ENCODE data around the gene MED29. TPM values are rescaled to one million over a fixed set of nuclear protein-coding genes. Genes with fewer than 3 reads are reported as not detected.
A peak's percentile ranks its signal among the peaks of the same experiment; 100 is the strongest.
"Not testable (repeated sequence)": the region's sequence is repeated elsewhere in the genome, so short reads cannot be mapped to it uniquely, and the experiment has no call there.

Gene MED29
- total and polyA plus RNA-seq, 5 experiments from 2014 or later = 48.1 to 71.4 (median 59.0) TPM

DNA sequence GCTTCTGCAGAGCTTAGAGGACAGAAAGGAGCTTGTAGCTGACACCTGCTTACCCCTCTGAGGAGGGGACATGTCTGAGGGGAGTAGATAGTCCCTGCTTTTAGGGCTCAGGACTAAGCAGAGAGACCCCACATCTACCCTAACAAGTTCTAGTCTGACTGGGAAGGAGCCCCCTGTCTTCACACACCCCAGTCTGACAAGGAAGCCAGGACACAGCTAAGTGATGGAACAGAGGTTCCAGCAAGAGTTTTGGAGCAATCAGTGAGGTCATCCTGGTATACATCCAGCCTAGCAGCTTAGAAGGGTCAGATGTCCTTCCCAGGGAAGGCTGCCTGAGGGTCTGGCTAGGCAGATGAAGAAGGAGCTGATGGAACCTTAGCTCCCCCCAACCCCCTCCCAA is 15.2 kb upstream of the MED29 start:
- H3K9me3 Mint-ChIP-seq = no peaks in the 10 kb centered on the region
- H3K4me1 Mint-ChIP-seq = peaks cover 0 to 11% (median 0%) of the 10 kb centered on the region in 4 donors
- POLR2A ChIA-PET = interaction anchor here (0.6 to 0.7 kb wide), 3 partner anchors 11 to 70 kb away, joined by 3 read pairs; partner anchors contain the start of gene SUPT5H
- ATAC-seq (no peak), DNase-seq (no peak)
- peaks cover 0 to 83% (median 19%) of the 10 kb centered on the region in 3 donors for H3K36me3 Mint-ChIP-seq
- no peak overlapping the region for H3K4me3 Mint-ChIP-seq
- no peaks in the 10 kb centered on the region for H3K27me3 Mint-ChIP-seq
- H3K27ac Mint-ChIP-seq = peak overlapping the region in 2 of 10 donors; percentile 38 to 63

DNA sequence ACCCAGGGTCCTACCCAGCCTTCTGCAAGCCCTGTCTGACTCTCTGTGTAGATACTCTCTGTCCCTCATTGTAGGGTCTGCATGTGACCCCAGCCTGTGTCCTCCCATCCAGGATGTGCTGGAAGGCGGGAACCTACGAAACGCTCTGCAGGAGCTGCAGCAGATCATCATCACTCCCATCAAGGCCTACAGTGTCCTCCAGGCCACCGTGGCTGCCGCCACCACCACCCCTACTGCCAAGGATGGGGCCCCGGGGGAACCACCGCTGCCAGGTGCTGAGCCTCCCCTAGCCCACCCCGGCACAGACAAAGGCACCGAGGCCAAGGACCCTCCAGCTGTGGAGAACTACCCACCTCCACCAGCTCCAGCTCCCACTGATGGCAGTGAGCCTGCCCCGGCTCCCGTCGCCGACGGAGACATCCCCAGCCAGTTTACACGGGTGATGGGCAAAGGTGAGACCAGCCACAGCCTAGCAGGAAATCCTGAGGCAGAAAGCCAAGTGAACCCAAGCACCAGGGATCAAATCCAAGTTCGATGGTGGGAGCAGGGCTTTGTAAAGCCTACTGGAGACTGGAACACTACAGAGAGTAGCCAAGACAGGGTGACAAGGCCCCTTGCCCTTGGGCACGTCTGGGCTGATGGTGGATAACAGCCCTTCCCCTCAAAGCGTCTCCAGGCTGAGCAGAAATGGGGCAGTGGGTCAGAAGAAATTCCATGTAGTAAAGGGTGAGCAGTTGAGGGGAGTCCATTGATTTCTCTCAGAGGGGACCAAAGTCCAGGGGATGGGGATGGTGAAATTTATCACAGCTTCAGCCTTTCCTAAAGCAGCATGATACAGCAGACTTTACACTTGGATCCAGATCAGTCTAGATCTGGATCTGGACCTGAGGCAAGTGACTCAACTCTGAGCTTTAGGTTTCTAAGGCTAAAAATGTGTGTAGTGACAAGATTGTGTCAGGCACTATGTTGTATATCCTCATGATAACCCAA is 13.5 kb upstream of the MED29 start:
- Mint-ChIP-seq H3K9me3 (no peaks in the 10 kb centered on the region), H3K27ac (peak overlapping the region in 1 of 10 donors; percentile 75), H3K4me3 (no peak overlapping the region), H3K27me3 (no peaks in the 10 kb centered on the region), H3K4me1 (peaks cover 0 to 7% (median 0%) of the 10 kb centered on the region in 4 donors), H3K36me3 (peaks cover 0 to 85% (median 18%) of the 10 kb centered on the region in 3 donors)
- DNase-seq (no peak), ATAC-seq (no peak)
- POLR2A ChIA-PET = no interaction called here

DNA sequence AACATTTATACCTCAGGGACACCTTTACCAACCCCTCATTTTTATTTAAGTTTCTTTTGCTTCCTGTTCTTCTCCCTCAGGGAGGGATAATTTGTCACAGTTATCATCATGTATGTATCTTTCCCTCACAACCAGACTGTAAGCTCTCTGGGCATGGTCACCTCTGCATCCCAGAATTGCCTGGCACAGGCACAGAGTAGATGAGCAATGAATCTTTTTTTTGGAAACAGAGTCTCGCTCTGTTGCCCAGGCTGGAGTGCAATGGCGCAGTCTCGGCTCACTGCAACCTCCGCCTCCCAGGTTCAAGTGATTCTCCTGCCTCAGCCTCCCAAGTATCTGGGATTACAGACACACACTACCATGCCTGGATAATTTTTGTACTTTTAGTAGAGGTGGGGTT is 11.8 kb upstream of the MED29 start:
- ATAC-seq, POLR2A ChIA-PET, H3K9me3 Mint-ChIP-seq, H3K4me1 Mint-ChIP-seq, H3K4me3 Mint-ChIP-seq, H3K27me3 Mint-ChIP-seq, DNase-seq: not testable (repeated sequence)
- H3K36me3 Mint-ChIP-seq = peaks cover 0 to 88% (median 18%) of the 10 kb centered on the region in 3 donors
- peak overlapping the region in 3 of 10 donors; percentile 45 to 70 (median 63) for H3K27ac Mint-ChIP-seq

DNA sequence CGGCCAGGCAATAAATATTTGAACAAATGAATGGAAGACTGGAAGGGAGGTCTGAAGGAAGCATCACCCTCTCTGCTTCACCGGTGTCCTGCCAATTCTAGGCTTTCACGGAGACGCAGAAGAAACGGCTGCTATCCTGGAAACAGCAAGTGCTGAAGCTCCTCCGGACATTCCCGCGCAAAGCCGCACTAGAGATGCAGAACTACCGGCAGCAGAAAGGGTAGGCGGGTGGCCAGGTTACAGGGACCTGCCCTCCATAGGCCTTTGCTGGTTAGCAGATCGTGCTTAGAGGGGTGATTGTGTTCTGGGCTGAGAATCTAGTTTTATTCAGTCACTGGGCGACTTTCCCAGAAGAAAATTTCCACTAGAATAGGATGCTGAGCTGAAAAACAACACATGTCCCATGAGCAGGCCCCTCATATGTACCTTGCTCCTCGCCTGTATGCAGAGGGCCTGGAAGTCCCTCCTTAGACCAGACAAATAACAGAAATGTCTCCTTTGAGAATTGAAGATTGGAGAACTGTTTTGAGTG is 11.2 kb upstream of the MED29 start:
- Mint-ChIP-seq H3K9me3 (no peaks in the 10 kb centered on the region), H3K4me3 (no peak overlapping the region), H3K36me3 (peaks cover 0 to 87% (median 18%) of the 10 kb centered on the region in 3 donors), H3K27ac (peak overlapping the region in 1 of 10 donors; percentile 6), H3K4me1 (peaks cover 0 to 6% (median under 1%) of the 10 kb centered on the region in 4 donors), H3K27me3 (no peaks in the 10 kb centered on the region)
- DNase-seq (no peak), ATAC-seq (no peak)
- POLR2A ChIA-PET = no interaction called here

DNA sequence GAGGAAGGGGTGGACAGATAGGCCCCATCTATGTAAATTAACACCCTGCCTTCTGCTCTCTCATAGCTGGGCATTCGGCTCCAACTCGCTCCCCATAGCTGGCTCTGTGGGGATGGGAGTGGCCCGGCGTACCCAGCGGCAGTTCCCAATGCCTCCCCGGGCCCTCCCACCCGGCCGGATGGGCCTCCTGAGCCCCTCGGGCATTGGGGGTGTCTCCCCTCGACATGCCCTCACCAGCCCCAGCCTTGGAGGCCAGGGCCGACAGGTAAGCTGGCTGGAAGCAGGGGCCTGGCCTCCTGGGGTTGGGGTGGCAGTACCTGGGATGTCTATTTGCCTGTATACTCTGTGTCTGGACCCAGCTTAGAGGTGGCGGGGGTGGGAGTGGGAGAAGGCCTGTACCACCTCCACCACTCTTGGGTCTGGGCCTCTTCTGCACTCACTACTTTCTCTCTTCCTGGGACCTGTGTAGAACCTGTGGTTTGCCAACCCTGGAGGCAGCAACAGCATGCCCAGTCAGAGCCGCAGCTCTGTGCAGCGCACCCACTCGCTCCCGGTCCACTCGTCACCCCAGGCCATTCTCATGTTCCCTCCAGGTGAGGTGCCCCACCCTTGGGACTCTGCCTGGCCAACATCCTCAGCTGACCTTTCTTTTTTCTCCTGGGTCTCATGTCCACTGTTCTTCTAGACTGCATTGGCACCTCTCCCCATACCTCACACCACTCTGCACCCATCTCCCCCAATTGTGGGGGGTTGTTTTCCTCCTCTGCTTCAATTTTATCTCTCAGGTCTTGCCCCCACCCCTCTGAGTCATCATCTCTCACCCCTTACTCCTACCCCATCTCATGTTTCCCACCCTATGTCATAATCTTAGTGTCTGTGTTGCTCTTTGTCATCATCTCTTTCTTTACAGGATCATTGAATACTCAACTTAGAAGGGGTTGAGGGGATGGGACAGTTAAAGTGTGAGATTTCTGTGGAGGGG is 10.4 kb upstream of the MED29 start:
- no peaks in the 10 kb centered on the region for H3K9me3 Mint-ChIP-seq
- peak overlapping the region in 6 of 10 donors; percentile 1 to 46 (median 32) for H3K27ac Mint-ChIP-seq
- DNase-seq = no peak
- H3K4me1 Mint-ChIP-seq = peaks cover 0 to 9% (median 3%) of the 10 kb centered on the region in 4 donors
- POLR2A ChIA-PET = interaction anchor here (0.6 kb wide), 1 partner anchor 129 kb away, joined by 3 read pairs; no protein-coding TSS in a partner anchor
- H3K27me3 Mint-ChIP-seq = no peaks in the 10 kb centered on the region
- peaks cover 0 to 86% (median 20%) of the 10 kb centered on the region in 3 donors for H3K36me3 Mint-ChIP-seq
- H3K4me3 Mint-ChIP-seq = peak overlapping the region in 1 of 10 donors; percentile 11
- no peak for ATAC-seq

DNA sequence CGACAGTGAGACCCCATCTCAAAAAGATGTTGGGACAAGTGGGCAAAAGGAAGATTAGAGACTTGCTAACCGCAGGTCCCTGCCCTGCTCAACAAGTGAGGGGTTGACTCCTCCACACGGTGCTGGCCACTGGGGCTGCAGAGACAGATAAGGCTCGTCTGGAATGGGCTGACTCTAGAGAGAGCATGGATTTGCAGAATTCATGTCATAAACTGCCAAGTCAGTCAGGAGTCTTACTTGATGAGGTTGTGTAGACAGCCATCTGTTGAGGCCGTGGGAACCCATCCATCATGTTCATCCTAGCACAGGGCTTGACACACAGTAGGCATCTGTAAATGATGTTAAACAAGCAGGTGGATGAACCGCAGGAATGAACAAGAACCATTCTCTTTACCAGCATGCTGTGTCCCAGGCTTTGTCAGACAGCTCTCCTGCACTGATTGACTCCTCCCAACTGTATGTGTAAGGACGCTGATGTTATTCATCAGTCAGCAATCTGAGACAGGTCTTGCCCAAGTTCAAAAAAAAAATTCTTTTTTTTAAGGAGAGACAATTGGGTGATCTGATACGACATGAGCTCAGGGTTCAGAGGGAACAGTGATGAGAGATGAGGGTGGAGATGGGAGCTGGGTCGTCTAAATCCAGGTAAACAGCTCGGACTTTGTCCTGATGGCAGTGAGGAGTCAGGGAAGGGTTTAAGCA is 9.1 kb upstream of the MED29 start:
- Mint-ChIP-seq H3K27me3 (no peaks in the 10 kb centered on the region), H3K36me3 (peaks cover 0 to 87% (median 23%) of the 10 kb centered on the region in 3 donors), H3K27ac (peak overlapping the region in 4 of 10 donors; percentile 29 to 83 (median 44)), H3K9me3 (no peaks in the 10 kb centered on the region), H3K4me1 (peaks cover 3 to 14% (median 6%) of the 10 kb centered on the region in 4 donors), H3K4me3 (no peak overlapping the region)
- POLR2A ChIA-PET = no interaction called here
- DNase-seq = no peak
- no peak for ATAC-seq

DNA sequence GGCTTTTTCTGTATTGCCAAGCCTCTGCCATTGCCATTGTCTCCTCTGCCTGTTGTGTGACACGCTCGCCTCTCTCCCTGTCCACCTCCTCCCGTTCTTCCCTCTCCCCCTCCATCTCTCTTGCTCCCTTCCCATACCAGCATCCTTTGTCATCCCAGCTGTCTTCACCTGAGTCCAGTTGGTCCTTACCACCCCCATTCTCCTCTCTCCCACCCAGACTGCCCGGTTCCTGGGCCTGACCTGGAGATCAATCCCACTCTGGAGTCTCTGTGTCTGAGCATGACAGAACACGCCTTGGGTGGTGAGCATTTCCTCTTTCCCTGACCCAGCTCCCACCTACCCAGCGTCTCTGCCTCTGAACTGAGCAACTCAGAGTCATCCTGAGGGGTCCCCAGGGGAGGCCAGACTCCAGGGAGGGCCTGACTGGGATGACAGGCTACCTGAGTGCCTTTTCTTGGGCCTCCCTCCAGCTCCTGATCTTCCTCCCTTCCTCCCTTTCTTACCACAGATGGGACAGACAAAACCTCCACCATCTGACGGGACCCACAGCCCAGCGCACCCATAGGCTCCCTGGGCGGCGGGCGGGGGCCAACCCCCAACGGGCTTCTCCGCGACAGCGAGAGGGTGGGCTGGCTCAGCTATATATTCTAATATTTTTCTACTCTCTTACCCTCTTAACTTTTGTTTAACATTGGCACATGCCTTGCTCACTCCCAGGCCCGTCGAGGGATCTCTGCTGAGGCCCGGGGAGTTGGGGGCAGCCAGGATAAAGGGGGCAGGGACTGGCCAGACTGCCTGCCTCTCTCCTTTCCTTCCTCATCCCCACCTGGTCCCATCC is 8.0 kb upstream of the MED29 start:
- Mint-ChIP-seq H3K27me3 (no peaks in the 10 kb centered on the region), H3K9me3 (no peaks in the 10 kb centered on the region), H3K4me1 (peaks cover 3 to 16% (median 7%) of the 10 kb centered on the region in 4 donors), H3K27ac (peak overlapping the region in 7 of 10 donors; percentile 2 to 83 (median 52)), H3K36me3 (peaks cover 0 to 85% (median 23%) of the 10 kb centered on the region in 3 donors), H3K4me3 (no peak overlapping the region)
- ATAC-seq (no peak), DNase-seq (no peak)
- POLR2A ChIA-PET = no interaction called here

DNA sequence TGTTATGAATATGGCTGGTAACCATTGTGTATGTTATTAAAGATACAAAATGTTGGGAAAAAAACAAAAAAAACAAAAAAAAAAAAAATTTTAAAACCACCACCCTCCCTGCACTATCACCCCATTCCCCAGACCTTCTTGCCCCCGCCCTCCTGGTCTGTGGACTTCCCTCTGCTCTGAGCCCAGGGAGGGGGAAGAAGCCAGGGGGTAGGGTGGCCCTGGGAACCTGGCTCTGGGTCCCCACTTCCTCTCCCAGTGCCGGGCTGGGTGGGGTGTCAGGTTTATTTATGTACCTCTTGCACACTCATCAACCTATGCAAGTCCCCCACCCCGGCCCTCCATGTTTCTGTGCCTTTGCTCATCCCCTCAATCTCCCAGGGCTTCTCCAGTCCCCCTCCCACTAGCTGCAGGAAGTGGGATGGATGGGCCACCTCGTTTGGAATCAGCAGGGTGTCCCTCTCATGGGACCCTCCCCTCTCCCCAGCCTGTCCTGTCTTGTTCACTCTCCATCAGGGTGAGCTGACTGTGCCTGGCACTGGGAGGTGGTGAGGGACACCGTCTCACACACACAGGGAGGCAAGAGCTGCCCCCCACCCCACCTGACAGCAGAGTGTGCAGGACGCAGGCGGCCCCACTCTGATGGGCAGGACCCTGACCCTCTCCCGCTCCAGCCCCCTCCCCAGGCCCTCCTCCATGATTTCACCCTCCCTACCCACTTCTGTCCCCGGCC is 6.2 kb upstream of the MED29 start:
- H3K36me3 Mint-ChIP-seq = peaks cover 0 to 82% (median 28%) of the 10 kb centered on the region in 3 donors

DNA sequence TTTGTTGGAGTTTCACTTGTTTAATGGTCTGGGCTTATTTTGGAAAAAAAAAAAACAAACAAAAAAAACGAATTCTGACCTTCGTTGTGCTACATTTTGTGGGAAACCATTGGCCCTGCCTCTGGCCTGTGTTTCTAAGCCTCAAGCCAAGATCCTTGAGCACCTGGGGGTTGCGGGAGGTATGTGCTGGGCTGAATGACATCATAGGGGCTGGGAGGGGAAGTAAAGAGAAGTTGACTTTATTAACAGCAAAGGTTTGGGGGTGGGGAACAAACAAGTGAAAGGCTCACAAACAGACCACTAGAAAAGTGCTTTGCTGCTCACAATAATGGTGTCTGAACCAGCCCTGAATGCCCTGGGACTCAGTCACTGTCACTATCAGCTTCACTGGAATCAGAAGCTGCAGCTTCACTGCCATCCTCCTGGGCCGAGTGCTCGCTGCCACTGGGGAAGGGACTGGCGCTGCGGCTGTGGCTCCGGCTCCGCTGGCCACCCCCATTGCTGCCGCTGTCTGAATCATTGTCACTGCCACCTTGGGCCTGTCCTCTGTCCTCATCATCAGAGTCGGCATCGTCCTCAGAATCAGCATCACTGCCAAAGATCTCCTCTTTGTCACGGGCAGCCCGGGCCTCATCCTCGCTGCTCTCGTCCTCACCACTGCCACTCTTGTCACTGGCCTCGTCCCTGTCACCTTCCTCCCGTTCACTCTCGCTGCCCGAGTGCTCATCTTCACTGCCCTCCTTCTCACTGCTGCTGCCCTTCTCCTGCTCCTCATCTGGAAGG is 5.4 kb upstream of the MED29 start:
- H3K27me3 Mint-ChIP-seq = no peaks in the 10 kb centered on the region

More for the DNA sequence above, 6.2 kb upstream of the MED29 start:
- peaks cover 10 to 31% (median 15%) of the 10 kb centered on the region in 4 donors for H3K4me1 Mint-ChIP-seq
- no peak for DNase-seq
- no peaks in the 10 kb centered on the region for H3K27me3 Mint-ChIP-seq
- peak; percentile 22 to 25 for ATAC-seq
- peak overlapping the region in 8 of 10 donors; percentile 56 to 91 (median 66) for H3K27ac Mint-ChIP-seq
- H3K4me3 Mint-ChIP-seq = no peak overlapping the region
- POLR2A ChIA-PET = interaction anchor here (0.6 to 1.0 kb wide), 4 partner anchors 82 to 1482 kb away, joined by 3 read pairs; no protein-coding TSS in a partner anchor
- no peaks in the 10 kb centered on the region for H3K9me3 Mint-ChIP-seq

More for the DNA sequence above, 5.4 kb upstream of the MED29 start:
- ATAC-seq (no peak), DNase-seq (no peak)
- H3K4me1 Mint-ChIP-seq = peaks cover 13 to 36% (median 20%) of the 10 kb centered on the region in 4 donors
- POLR2A ChIA-PET = interaction anchor here (0.5 to 0.6 kb wide), 2 partner anchors 575 to 1328 kb away, joined by 3 to 4 read pairs; no protein-coding TSS in a partner anchor
- H3K4me3 Mint-ChIP-seq = no peak overlapping the region
- H3K27ac Mint-ChIP-seq = peak overlapping the region in 8 of 10 donors; percentile 20 to 91 (median 73)
- H3K36me3 Mint-ChIP-seq = peaks cover 0 to 79% (median 25%) of the 10 kb centered on the region in 3 donors
- H3K9me3 Mint-ChIP-seq = no peaks in the 10 kb centered on the region

All from naive thymus-derived CD8-positive, alpha-beta T cell (primary cell).